Ectodermal cell (in vitro differentiated cells): ENCODE data around the gene ZDHHC3.

Source experiments
- H3K27ac ChIP-seq: 2 replicates; pipeline ENCODE4 v1.7.0; 2013; ENCODE audit warnings: mild to moderate bottlenecking, low read depth, low read length; ENCODE audit not compliant: insufficient read depth, poor library complexity, severe bottlenecking
- H3K27me3 ChIP-seq: 2 replicates; pipeline ENCODE4 v1.7.0; 2013; ENCODE audit warnings: mild to moderate bottlenecking, low read length; ENCODE audit not compliant: insufficient read depth, control insufficient read depth, poor library complexity, severe bottlenecking
- H3K36me3 ChIP-seq: one replicate; pipeline ENCODE4 v1.7.0; 2013; ENCODE audit warnings: low read length; ENCODE audit not compliant: control insufficient read depth, insufficient read depth
- H3K4me1 ChIP-seq: one replicate; pipeline ENCODE4 v1.7.0; 2013; ENCODE audit warnings: low read length; ENCODE audit not compliant: control insufficient read depth, insufficient read depth
- H3K4me3 ChIP-seq: 2 replicates; pipeline ENCODE4 v1.7.0; 2013; ENCODE audit warnings: low read depth, low read length, control low read depth; ENCODE audit not compliant: insufficient read depth
- H3K9me3 ChIP-seq: 2 replicates; pipeline ENCODE4 v1.7.0; 2013; ENCODE audit warnings: mild to moderate bottlenecking, low read length, moderate library complexity; ENCODE audit not compliant: control insufficient read depth
- WGBS, 2 experiments: methylation state at CpG; one replicate each; pipeline ENCODE4 v1.1.7; 2013; ENCODE audit warnings: missing lambda C conversion rate in 2 of 2; 5-methylcytosine and 5-hydroxymethylcytosine counted together

The ZDHHC3 gene

GRCh38 chr3:44886561-44886960 is 89.4 kb downstream of the ZDHHC3 start:
- Histone ChIP-seq H3K36me3 (no peaks in the 10 kb centered on the region), H3K9me3 (no peaks in the 10 kb centered on the region), H3K27me3 (no peaks in the 10 kb centered on the region), H3K27ac (no peak overlapping the region), H3K4me1 (no peaks in the 10 kb centered on the region), H3K4me3 (no peak overlapping the region)
- 80 to 83% methylated on average over 3 of the region's 3 CpGs for WGBS, 2 experiments

GRCh38 chr3:44885618-44886017 is 90.4 kb downstream of the ZDHHC3 start:
- H3K27me3 ChIP-seq, result no peaks in the 10 kb centered on the region
- WGBS, 2 experiments, result 72 to 79% methylated on average over 4 of the region's 4 CpGs
- H3K27ac ChIP-seq, result no peak overlapping the region
- no peak overlapping the region for H3K4me3 ChIP-seq
- H3K36me3 ChIP-seq, result no peaks in the 10 kb centered on the region
- no peaks in the 10 kb centered on the region for H3K9me3 ChIP-seq
- no peaks in the 10 kb centered on the region for H3K4me1 ChIP-seq

GRCh38 chr3:44883999-44884431 is 92.0 kb downstream of the ZDHHC3 start:
- Histone ChIP-seq H3K27me3 (no peaks in the 10 kb centered on the region), H3K36me3 (no peaks in the 10 kb centered on the region), H3K4me1 (no peaks in the 10 kb centered on the region), H3K27ac (no peak overlapping the region), H3K4me3 (no peak overlapping the region), H3K9me3 (no peaks in the 10 kb centered on the region)
- 76 to 78% methylated on average over 4 of the region's 4 CpGs for WGBS, 2 experiments

- WGBS, 2 experiments, result 91 to 95% methylated on average over 5 of the region's 5 CpGs
- no peaks in the 10 kb centered on the region for H3K36me3 ChIP-seq
- H3K4me1 ChIP-seq, result no peaks in the 10 kb centered on the region
- no peak overlapping the region for H3K4me3 ChIP-seq
- H3K27ac ChIP-seq, result no peak overlapping the region
- H3K9me3 ChIP-seq, result no peaks in the 10 kb centered on the region
- no peaks in the 10 kb centered on the region for H3K27me3 ChIP-seq
These were observed 92.6 kb downstream of the ZDHHC3 start for GRCh38 chr3:44883213-44883955.

GRCh38 chr3:44880284-44880683 is 95.7 kb downstream of the ZDHHC3 start:
- Histone ChIP-seq H3K9me3 (no peaks in the 10 kb centered on the region), H3K4me1 (no peaks in the 10 kb centered on the region), H3K27me3 (no peaks in the 10 kb centered on the region), H3K36me3 (no peaks in the 10 kb centered on the region), H3K4me3 (no peak overlapping the region), H3K27ac (no peak overlapping the region)
- WGBS, 2 experiments, result 84 to 88% methylated on average over 2 of the region's 2 CpGs

GRCh38 chr3:44877333-44877732 is 98.6 kb downstream of the ZDHHC3 start:
- no peak overlapping the region for H3K27ac ChIP-seq
- 94 to 96% methylated on average over 2 to 3 of the region's 3 CpGs for WGBS, 2 experiments
- no peaks in the 10 kb centered on the region for H3K4me1 ChIP-seq
- H3K4me3 ChIP-seq, result no peak overlapping the region
- H3K9me3 ChIP-seq, result no peaks in the 10 kb centered on the region
- H3K27me3 ChIP-seq, result no peaks in the 10 kb centered on the region
- no peaks in the 10 kb centered on the region for H3K36me3 ChIP-seq

- Histone ChIP-seq H3K4me3 (no peak overlapping the region), H3K27me3 (no peaks in the 10 kb centered on the region), H3K36me3 (no peaks in the 10 kb centered on the region), H3K9me3 (no peaks in the 10 kb centered on the region), H3K27ac (no peak overlapping the region), H3K4me1 (no peaks in the 10 kb centered on the region)
- 88 to 89% methylated on average over 3 of the region's 3 CpGs for WGBS, 2 experiments
These were observed 100.4 kb downstream of the ZDHHC3 start for GRCh38 chr3:44875596-44875995.
